Upper lobe of left lung (tissue), 4 donors: ENCODE results near the gene FLT1.

Source experiments
- POLR2AphosphoS5 ChIP-seq, 2 donors: sonication (generic); formaldehyde crosslinking; IDR thresholded peaks; one replicate each; pipeline ENCODE4 v1.5.1; 2017; ENCODE audit warnings: antibody characterized with exemption in 2 of 2
- TF ChIP-seq, protein P1 (sequence below), 6 experiments: fragments of 450-650 bp in 4 of 6; fragments of 200-600 bp in 2 of 6; sonication (generic) in 2 of 6; IDR thresholded peaks; one replicate each; pipeline ENCODE4 v1.5.1; 2016 to 2019; ENCODE audit warnings: antibody characterized with exemption in 6 of 6

DNA sequence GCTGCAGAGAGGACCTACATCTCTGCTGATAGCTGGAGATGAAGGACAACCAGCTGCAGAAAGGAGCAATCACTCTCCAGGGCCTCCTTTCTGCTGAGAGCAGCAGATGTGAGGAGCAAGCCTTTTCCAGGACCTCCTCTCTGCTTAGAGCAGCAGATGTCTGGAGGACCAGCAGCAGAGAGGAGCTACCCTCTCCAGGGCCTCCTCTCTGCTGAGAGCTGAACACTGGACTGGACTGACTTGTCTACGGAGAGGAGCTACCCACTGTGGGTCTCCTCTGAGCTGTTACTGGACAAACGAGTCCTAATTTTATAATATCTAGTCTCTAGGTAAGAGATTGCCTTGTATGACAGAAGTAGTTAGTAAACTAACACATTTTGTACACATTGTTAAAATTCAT is 40.8 kb upstream of the FLT1 start:
- TF ChIP-seq, protein P1, sequence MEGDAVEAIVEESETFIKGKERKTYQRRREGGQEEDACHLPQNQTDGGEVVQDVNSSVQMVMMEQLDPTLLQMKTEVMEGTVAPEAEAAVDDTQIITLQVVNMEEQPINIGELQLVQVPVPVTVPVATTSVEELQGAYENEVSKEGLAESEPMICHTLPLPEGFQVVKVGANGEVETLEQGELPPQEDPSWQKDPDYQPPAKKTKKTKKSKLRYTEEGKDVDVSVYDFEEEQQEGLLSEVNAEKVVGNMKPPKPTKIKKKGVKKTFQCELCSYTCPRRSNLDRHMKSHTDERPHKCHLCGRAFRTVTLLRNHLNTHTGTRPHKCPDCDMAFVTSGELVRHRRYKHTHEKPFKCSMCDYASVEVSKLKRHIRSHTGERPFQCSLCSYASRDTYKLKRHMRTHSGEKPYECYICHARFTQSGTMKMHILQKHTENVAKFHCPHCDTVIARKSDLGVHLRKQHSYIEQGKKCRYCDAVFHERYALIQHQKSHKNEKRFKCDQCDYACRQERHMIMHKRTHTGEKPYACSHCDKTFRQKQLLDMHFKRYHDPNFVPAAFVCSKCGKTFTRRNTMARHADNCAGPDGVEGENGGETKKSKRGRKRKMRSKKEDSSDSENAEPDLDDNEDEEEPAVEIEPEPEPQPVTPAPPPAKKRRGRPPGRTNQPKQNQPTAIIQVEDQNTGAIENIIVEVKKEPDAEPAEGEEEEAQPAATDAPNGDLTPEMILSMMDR (IDR thresholded peaks at IDR 0.05), result no peak
- TF ChIP-seq POLR2AphosphoS5 (IDR thresholded peaks at IDR 0.05), result no peak
